PC-9 (cell line): ENCODE results near the gene LRRFIP1. TPM values are rescaled to one million over a fixed set of nuclear protein-coding genes. Genes with fewer than 3 reads are reported as not detected.

ENCODE experiments used
- BruUV-seq: library from RNA; stranded (reverse); fragments of 400-500 nt; replicated peaks from 2 replicates; lab custom pipeline; 2021; lab: Mats Ljungman, UMichigan
- CTCF ChIA-PET: fragments of 300-600 bp; sonication (Branson Sonifier 250); formaldehyde crosslinking; loops from one replicate; lab custom pipeline; 2022; ENCODE audit warnings: antibody characterized with exemption; lab: Charles Lee
- POLR2A ChIA-PET: fragments of 300-600 bp; sonication (Branson Sonifier 250); formaldehyde crosslinking; loops from one replicate; lab custom pipeline; 2022; ENCODE audit warnings: antibody characterized with exemption; ENCODE audit not compliant: unreplicated experiment; lab: Charles Lee
- DNase-seq, 2 experiments: peaks; one replicate each; pipeline versions ENCODE4 v3.0.0 to v3.0.0-alpha.2; 2015 to 2022; ENCODE audit warnings: mixed read lengths in 1 of 2
- H2AFZ ChIP-seq: fragments of 200-600 bp; sonication (generic); 2 replicates; pipeline ENCODE4 v1.8.1; 2017; ENCODE audit warnings: antibody characterized with exemption
- H3F3A ChIP-seq: fragments of 200-600 bp; sonication (generic); 2 replicates; pipeline ENCODE4 v1.8.1; 2017; ENCODE audit warnings: antibody characterized with exemption, mild to moderate bottlenecking, low read depth; ENCODE audit not compliant: insufficient read depth
- H3K27ac ChIP-seq: fragments of 200-600 bp; sonication (generic); 2 replicates; pipeline ENCODE4 v1.6.1; 2016; ENCODE audit warnings: mixed run types
- H3K27me3 ChIP-seq: fragments of 200-600 bp; sonication (generic); 2 replicates; pipeline ENCODE4 v1.6.1; 2016; ENCODE audit warnings: low read depth, mixed run types; ENCODE audit not compliant: insufficient read depth
- H3K36me3 ChIP-seq: fragments of 200-600 bp; sonication (generic); 2 replicates; pipeline ENCODE4 v1.6.1; 2016; ENCODE audit warnings: low read depth, mixed run types
- H3K4me1 ChIP-seq: fragments of 200-600 bp; sonication (generic); replicated peaks from 2 replicates; pipeline ENCODE4 v1.6.1; 2016; ENCODE audit warnings: mixed run types; ENCODE audit not compliant: insufficient read depth
- H3K4me2 ChIP-seq: fragments of 200-600 bp; sonication (generic); 2 replicates; pipeline ENCODE4 v1.6.1; 2017; ENCODE audit warnings: mixed run types
- H3K4me3 ChIP-seq: fragments of 200-600 bp; sonication (generic); 2 replicates; pipeline ENCODE4 v1.6.1; 2016; ENCODE audit warnings: mixed run types
- H3K79me2 ChIP-seq: fragments of 200-600 bp; sonication (generic); 2 replicates; pipeline ENCODE4 v1.6.1; 2017; ENCODE audit warnings: low read depth, mixed run types
- H3K9me2 ChIP-seq: fragments of 200-600 bp; sonication (generic); 2 replicates; pipeline ENCODE4 v1.8.1; 2017; ENCODE audit warnings: mild to moderate bottlenecking; ENCODE audit not compliant: insufficient read depth
- H3K9me3 ChIP-seq: fragments of 200-600 bp; sonication (generic); 2 replicates; pipeline ENCODE4 v1.8.1; 2016; ENCODE audit warnings: low read depth; ENCODE audit not compliant: insufficient read depth
- H4K20me1 ChIP-seq: fragments of 200-600 bp; sonication (generic); 2 replicates; pipeline ENCODE4 v1.8.1; 2017; ENCODE audit not compliant: insufficient read depth
- EZH2 ChIP-seq: fragments of 200-600 bp; sonication (generic); IDR thresholded peaks from 2 replicates; pipeline ENCODE4 v1.8.0; 2017; ENCODE audit warnings: antibody characterized with exemption, low read depth
- intact Hi-C: fragments of 100-400 bp; cut with micrococcal nuclease; formaldehyde crosslinking; loops from one replicate; pipeline ENCODE4 v1.10.0; 2022; ENCODE audit not compliant: unreplicated experiment
- total RNA-seq: library from RNA; stranded (reverse); gene quantifications from 2 replicates; pipeline ENCODE4 v1.2.3, GENCODE V29; 2021
- TF ChIP-seq, protein P1 (sequence below): fragments of 200-600 bp; sonication (generic); conservative IDR thresholded peaks from 2 replicates; pipeline ENCODE4 v1.6.1; 2017; ENCODE audit warnings: mixed run types, antibody characterized with exemption, mild to moderate bottlenecking, moderate library complexity

Gene LRRFIP1
- total RNA-seq, 1 experiment from 2014 or later, result 238 TPM

- Histone ChIP-seq H3K4me1 (no peaks in the 10 kb centered on the region), H3K27ac (no peak overlapping the region), H3K79me2 (peaks cover 10% of the 10 kb centered on the region), H3K36me3 (peaks cover 76% of the 10 kb centered on the region), H3K4me2 (no peak overlapping the region), H3K9me3 (no peaks in the 10 kb centered on the region), H4K20me1 (peaks cover 26% of the 10 kb centered on the region), H2AFZ (no peak overlapping the region), H3K9me2 (no peaks in the 10 kb centered on the region), H3F3A (peaks cover 10% of the 10 kb centered on the region; the same call in 1 of the 2 replicates), H3K27me3 (no peaks in the 10 kb centered on the region), H3K4me3 (no peak overlapping the region)
- POLR2A ChIA-PET, result no interaction called here
- TF ChIP-seq, protein P1, sequence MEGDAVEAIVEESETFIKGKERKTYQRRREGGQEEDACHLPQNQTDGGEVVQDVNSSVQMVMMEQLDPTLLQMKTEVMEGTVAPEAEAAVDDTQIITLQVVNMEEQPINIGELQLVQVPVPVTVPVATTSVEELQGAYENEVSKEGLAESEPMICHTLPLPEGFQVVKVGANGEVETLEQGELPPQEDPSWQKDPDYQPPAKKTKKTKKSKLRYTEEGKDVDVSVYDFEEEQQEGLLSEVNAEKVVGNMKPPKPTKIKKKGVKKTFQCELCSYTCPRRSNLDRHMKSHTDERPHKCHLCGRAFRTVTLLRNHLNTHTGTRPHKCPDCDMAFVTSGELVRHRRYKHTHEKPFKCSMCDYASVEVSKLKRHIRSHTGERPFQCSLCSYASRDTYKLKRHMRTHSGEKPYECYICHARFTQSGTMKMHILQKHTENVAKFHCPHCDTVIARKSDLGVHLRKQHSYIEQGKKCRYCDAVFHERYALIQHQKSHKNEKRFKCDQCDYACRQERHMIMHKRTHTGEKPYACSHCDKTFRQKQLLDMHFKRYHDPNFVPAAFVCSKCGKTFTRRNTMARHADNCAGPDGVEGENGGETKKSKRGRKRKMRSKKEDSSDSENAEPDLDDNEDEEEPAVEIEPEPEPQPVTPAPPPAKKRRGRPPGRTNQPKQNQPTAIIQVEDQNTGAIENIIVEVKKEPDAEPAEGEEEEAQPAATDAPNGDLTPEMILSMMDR, result no peak
- TF ChIP-seq EZH2, result no peak
- DNase-seq, result no peak
- BruUV-seq, result no TSS peak
- CTCF ChIA-PET, result no interaction called here
- intact Hi-C loops, result no loop called here
Measured at GRCh38 chr2:237752761-237753165, 125.4 kb downstream of the LRRFIP1 start.

GRCh38 chr2:237754182-237754581 lies 126.8 kb downstream of the LRRFIP1 start:
- no peak for TF ChIP-seq EZH2
- TF ChIP-seq, protein P1, result no peak
- no peak overlapping the region for H3K4me3 ChIP-seq
- intact Hi-C loops, result no loop called here
- peaks cover 4% of the 10 kb centered on the region; the same call in 1 of the 2 replicates for H3K79me2 ChIP-seq
- peaks cover 71% of the 10 kb centered on the region for H3K36me3 ChIP-seq
- no TSS peak for BruUV-seq
- DNase-seq, result no peak
- no peaks in the 10 kb centered on the region for H3K4me1 ChIP-seq
- H3K9me3 ChIP-seq, result no peaks in the 10 kb centered on the region
- no peaks in the 10 kb centered on the region for H3K27me3 ChIP-seq
- ChIA-PET POLR2A (interaction anchor here (0.6 kb wide), 1 partner anchor 126 kb away, joined by 9 read pairs; no protein-coding TSS in a partner anchor), CTCF (no interaction called here)
- no peak overlapping the region for H3K4me2 ChIP-seq
- no peaks in the 10 kb centered on the region for H3K9me2 ChIP-seq
- H2AFZ ChIP-seq, result no peak overlapping the region
- peaks cover 11% of the 10 kb centered on the region; the same call in 1 of the 2 replicates for H4K20me1 ChIP-seq
- H3F3A ChIP-seq, result peaks cover 10% of the 10 kb centered on the region; the same call in 1 of the 2 replicates
- no peak overlapping the region for H3K27ac ChIP-seq

DNA sequence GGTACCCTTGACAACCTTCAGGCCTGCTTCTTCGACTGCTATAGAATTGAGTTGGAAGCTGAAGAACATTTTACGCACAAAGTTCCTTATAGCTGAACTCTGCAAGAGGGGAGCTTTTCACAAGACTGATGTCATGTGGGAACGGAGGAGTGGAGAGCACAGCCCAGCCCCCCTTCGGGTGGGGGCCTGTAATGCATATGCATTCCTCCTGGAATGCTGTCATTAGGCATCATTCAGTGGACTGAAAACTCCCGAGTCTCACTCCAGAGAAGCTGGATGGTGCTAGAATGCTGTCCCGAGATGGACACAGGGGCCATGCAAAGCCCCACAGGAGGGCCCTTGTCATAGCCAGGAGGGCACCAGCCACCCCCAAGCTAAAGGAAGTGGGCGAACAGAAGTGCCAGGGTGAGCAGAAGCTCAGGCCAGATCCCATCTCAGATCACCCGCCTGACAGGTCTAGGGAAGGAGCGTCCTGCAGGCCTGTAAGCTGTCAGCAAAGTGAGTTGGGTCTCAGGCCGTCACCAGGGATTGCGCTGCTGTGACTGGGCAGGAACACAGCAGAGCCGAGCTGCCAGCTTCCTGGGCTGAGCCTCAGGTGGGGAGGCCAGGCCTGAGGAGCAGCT lies 127.3 kb downstream of the LRRFIP1 start:
- Histone ChIP-seq H3F3A (peaks cover 12% of the 10 kb centered on the region; the same call in 1 of the 2 replicates), H3K9me2 (no peaks in the 10 kb centered on the region), H3K9me3 (no peaks in the 10 kb centered on the region), H2AFZ (no peak overlapping the region), H3K4me3 (no peak overlapping the region), H3K79me2 (peaks cover 3% of the 10 kb centered on the region; the same call in 1 of the 2 replicates), H3K27me3 (no peaks in the 10 kb centered on the region), H3K4me2 (no peak overlapping the region), H4K20me1 (0 out of 2 replicates have a peak, but pooled peaks cover 6% of the 10 kb centered on the region), H3K4me1 (no peaks in the 10 kb centered on the region), H3K27ac (no peak overlapping the region), H3K36me3 (peaks cover 71% of the 10 kb centered on the region)
- intact Hi-C loops, result no loop called here
- no TSS peak for BruUV-seq
- DNase-seq, result no peak
- ChIA-PET POLR2A (no interaction called here), CTCF (no interaction called here)
- TF ChIP-seq EZH2, result no peak
- TF ChIP-seq, protein P1, result no peak
